ENCODE data around the gene TOR4A.

- TF ChIP-seq GATA2 (IDR thresholded peaks at IDR 0.05; ENCODE audit: low read depth, low read length) (no peak), GATA3 (IDR thresholded peaks at IDR 0.05; ENCODE audit: low read depth, low read length) (no peak)
These were observed 23.8 kb downstream of the TOR4A start for GRCh38 chr9:137301081-137301947.

All from SH-SY5Y (cell line).